KOPT-K1 (cell line): ENCODE measurements around the gene PLXNB2.

ENCODE experiments used
- H3K27ac ChIP-seq: fragments of 200-600 bp; sonication (generic); 2 replicates; pipeline ENCODE4 v1.5.1; 2016; ENCODE audit warnings: antibody characterized with exemption, mild to moderate bottlenecking, low read depth, low read length; ENCODE audit not compliant: poor library complexity, severe bottlenecking
- H3K36me3 ChIP-seq: fragments of 200-600 bp; sonication (generic); 2 replicates; pipeline ENCODE4 v1.5.1; 2017; ENCODE audit warnings: antibody characterized with exemption, mild to moderate bottlenecking, low read length, moderate library complexity; ENCODE audit not compliant: insufficient read depth
- H3K9me3 ChIP-seq: fragments of 200-600 bp; sonication (generic); 2 replicates; pipeline ENCODE4 v1.5.1; 2017; ENCODE audit warnings: antibody characterized with exemption, low read length, mild to moderate bottlenecking; ENCODE audit not compliant: insufficient read depth, poor library complexity, severe bottlenecking

PLXNB2 gene

GRCh38 chr22:50225200-50225969 is 82.1 kb downstream of the PLXNB2 start:
- Histone ChIP-seq H3K27ac (no peak overlapping the region), H3K36me3 (peaks cover 85% of the 10 kb centered on the region), H3K9me3 (no peaks in the 10 kb centered on the region)
